ENCODE measurements around the gene TSC2. TPM values are rescaled to one million over a fixed set of nuclear protein-coding genes. Genes with fewer than 3 reads are reported as not detected.
A peak's percentile ranks its signal among the peaks of the same experiment; 100 is the strongest.

Gene TSC2
- total and polyA plus RNA-seq, 9 of the 15 experiments (the other 6 are each of a cell fraction or from before 2014, with no cell fraction given): 1.3 to 68.1 (median 16.6) TPM

- no peak for TF ChIP-seq FOXO4 (CRISPR knock-in tag; IDR thresholded peaks at IDR 0.05)
- TF ChIP-seq SRSF9 (IDR thresholded peaks at IDR 0.05; ENCODE audit: borderline replicate concordance, low read depth, low read length): no peak
- TF ChIP-seq PBX2 (CRISPR knock-in tag; IDR thresholded peaks at IDR 0.05; ENCODE audit: low read depth): no peak
- no peak for TF ChIP-seq PBX2 (tag; conservative IDR thresholded peaks at IDR 0.05; ENCODE audit: low read depth)
- TF ChIP-seq ZNF41 (CRISPR knock-in tag; conservative IDR thresholded peaks at IDR 0.05): no peak
- no peak for TF ChIP-seq BCOR (IDR thresholded peaks at IDR 0.05)
- TF ChIP-seq TSC22D4 (tag; IDR thresholded peaks at IDR 0.05): no peak
- TF ChIP-seq POLR2A (conservative IDR thresholded peaks at IDR 0.05): peak; percentile 67; the same call in 1 of the 2 replicates
- no peak for TF ChIP-seq ZNF830 (CRISPR knock-in tag; IDR thresholded peaks at IDR 0.05)
- peak; percentile 76 for TF ChIP-seq ZBTB17 (CRISPR knock-in tag; IDR thresholded peaks at IDR 0.05)
- TF ChIP-seq, protein P1, sequence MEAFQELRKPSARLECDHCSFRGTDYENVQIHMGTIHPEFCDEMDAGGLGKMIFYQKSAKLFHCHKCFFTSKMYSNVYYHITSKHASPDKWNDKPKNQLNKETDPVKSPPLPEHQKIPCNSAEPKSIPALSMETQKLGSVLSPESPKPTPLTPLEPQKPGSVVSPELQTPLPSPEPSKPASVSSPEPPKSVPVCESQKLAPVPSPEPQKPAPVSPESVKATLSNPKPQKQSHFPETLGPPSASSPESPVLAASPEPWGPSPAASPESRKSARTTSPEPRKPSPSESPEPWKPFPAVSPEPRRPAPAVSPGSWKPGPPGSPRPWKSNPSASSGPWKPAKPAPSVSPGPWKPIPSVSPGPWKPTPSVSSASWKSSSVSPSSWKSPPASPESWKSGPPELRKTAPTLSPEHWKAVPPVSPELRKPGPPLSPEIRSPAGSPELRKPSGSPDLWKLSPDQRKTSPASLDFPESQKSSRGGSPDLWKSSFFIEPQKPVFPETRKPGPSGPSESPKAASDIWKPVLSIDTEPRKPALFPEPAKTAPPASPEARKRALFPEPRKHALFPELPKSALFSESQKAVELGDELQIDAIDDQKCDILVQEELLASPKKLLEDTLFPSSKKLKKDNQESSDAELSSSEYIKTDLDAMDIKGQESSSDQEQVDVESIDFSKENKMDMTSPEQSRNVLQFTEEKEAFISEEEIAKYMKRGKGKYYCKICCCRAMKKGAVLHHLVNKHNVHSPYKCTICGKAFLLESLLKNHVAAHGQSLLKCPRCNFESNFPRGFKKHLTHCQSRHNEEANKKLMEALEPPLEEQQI (IDR thresholded peaks at IDR 0.05): no peak
- peak; percentile 93 for TF ChIP-seq CREM (IDR thresholded peaks at IDR 0.05; ENCODE audit: low read depth)
- TF ChIP-seq IFI16 (CRISPR knock-in tag; IDR thresholded peaks at IDR 0.05): no peak
- no peak for TF ChIP-seq POLR3A (IDR thresholded peaks at IDR 0.05; ENCODE audit: borderline replicate concordance, extremely low read depth, insufficient read depth, insufficient read length)
- peak; percentile 80; the same call in 1 of the 2 replicates for TF ChIP-seq ATF7 (IDR thresholded peaks at IDR 0.05)
- TF ChIP-seq, protein P2, sequence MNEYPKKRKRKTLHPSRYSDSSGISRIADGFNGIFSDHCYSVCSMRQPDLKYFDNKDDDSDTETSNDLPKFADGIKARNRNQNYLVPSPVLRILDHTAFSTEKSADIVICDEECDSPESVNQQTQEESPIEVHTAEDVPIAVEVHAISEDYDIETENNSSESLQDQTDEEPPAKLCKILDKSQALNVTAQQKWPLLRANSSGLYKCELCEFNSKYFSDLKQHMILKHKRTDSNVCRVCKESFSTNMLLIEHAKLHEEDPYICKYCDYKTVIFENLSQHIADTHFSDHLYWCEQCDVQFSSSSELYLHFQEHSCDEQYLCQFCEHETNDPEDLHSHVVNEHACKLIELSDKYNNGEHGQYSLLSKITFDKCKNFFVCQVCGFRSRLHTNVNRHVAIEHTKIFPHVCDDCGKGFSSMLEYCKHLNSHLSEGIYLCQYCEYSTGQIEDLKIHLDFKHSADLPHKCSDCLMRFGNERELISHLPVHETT (CRISPR knock-in tag; conservative IDR thresholded peaks at IDR 0.05 in 1 of 2, IDR thresholded peaks at IDR 0.05 in 1 of 2): peak in 1 of 2 experiments; percentile 89; a peak in 2 of 4 replicates
- no peak for TF ChIP-seq YBX1 (IDR thresholded peaks at IDR 0.05)
- TF ChIP-seq ELF1 (tag; IDR thresholded peaks at IDR 0.05): peak; percentile 93
These were observed at the start of gene TSC2, which contains the start of gene NTHL1 (continued) for GRCh38 chr16:2047330-2048115.

Measured in K562 (cell line).